HG02763 (cell line): ENCODE results near the gene NEK11.

Experiments
- ATAC-seq: cut with Tn5 transposase; IDR thresholded peaks from one replicate; pipeline ENCODE4 v1.9.1; 2021; ENCODE audit warnings: mild to moderate bottlenecking, moderate library complexity; ENCODE audit not compliant: unreplicated experiment

The NEK11 gene

GRCh38 chr3:131393868-131394267 lies 367.2 kb downstream of the NEK11 start:
- no peak for ATAC-seq

DNA sequence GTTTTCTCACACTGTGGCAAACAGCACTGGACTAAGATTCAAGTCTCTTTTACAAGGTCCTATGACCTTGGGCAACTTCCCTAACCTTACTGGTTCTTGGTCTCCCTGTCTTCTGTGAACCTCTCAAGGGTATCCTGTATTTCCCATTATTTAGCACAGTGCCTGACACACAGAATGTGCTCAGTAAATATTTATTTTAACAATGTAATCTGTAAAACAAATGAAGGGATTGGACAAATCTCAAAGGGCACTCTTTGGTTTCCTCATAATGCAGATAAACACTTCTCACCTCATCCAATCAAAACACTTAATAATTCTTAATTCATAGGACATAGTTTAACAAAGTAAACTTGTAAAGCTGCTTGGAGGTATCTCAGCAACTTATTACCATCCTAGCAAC lies 367.7 kb downstream of the NEK11 start:
- ATAC-seq = no peak

GRCh38 chr3:131396170-131396569 lies 369.5 kb downstream of the NEK11 start:
- no peak for ATAC-seq

- no peak for ATAC-seq
Observed at GRCh38 chr3:131397889-131398288, 371.2 kb downstream of the NEK11 start.
